Stimulated activated CD8-positive, alpha-beta memory T cell treated with anti-CD3 and anti-CD28 coated beads, Interleukin-7, amount 100 ng/mL, for 48 hours (primary cell): ENCODE measurements around the gene TFEB.

Experiments used
- DNase-seq, 2 donors: peaks; one replicate each; pipeline ENCODE4 v3.0.0-alpha.2; 2020; ENCODE audit warnings: low read depth in 1 of 2; ENCODE audit errors: extremely low read depth in 1 of 2

Gene TFEB

GRCh38 chr6:41692080-41692675 is 43.2 kb downstream of the TFEB start:
- DNase-seq, result no peak

- no peak for DNase-seq
These were observed 43.9 kb downstream of the TFEB start for GRCh38 chr6:41691426-41692079.

GRCh38 chr6:41690541-41691330 is 44.7 kb downstream of the TFEB start:
- no peak for DNase-seq

GRCh38 chr6:41689171-41690008 is 46.0 kb downstream of the TFEB start:
- no peak for DNase-seq

GRCh38 chr6:41688256-41688965 is 47.0 kb downstream of the TFEB start:
- no peak for DNase-seq

GRCh38 chr6:41687501-41688175 is 47.8 kb downstream of the TFEB start:
- no peak for DNase-seq

- DNase-seq, result no peak
These were observed 49.6 kb downstream of the TFEB start for GRCh38 chr6:41685641-41686380.

GRCh38 chr6:41684311-41685180 is 50.9 kb downstream of the TFEB start:
- DNase-seq, result no peak

- DNase-seq, result peak; percentile 50 to 59
These were observed 51.7 kb downstream of the TFEB start for GRCh38 chr6:41683523-41684310.

GRCh38 chr6:41683273-41683522 is 52.2 kb downstream of the TFEB start:
- DNase-seq, result no peak

- no peak for DNase-seq
These were observed 52.7 kb downstream of the TFEB start for GRCh38 chr6:41682497-41683272.

- DNase-seq, result peak; percentile 42 to 63
These were observed 53.3 kb downstream of the TFEB start for GRCh38 chr6:41682056-41682477.

- DNase-seq, result no peak
These were observed 55.0 kb downstream of the TFEB start for GRCh38 chr6:41680182-41680965.

GRCh38 chr6:41679696-41680095 is 55.7 kb downstream of the TFEB start:
- DNase-seq, result no peak

GRCh38 chr6:41678511-41679084 is 56.8 kb downstream of the TFEB start:
- DNase-seq, result no peak
